ENCODE measurements around the gene STXBP6. TPM values are rescaled to one million over a fixed set of nuclear protein-coding genes. Genes with fewer than 3 reads are reported as not detected.
A peak's percentile ranks its signal among the peaks of the same experiment; 100 is the strongest.

The STXBP6 gene
- total RNA-seq, 2 donors from 2014 or later: 20.1 to 28.3 TPM

DNA sequence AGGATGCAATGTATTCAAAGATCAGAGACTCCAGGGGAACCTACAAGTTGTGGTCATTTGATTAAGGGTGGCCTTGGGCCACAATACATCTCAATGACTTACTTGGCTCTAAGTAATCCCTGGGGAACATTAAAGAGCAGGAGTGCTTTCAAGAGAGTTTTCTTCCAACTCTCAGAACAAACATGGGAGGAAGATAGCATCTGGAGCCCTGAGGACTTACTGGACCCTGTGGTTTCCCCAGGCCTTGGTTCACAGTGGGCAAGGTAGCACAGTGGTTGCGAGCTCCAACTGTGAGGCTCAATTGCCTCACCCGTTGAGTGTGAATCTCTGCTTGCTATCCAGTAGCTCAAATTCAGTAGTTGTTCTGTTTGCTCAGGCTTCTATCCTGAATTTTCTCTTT, 32.4 kb downstream of the STXBP6 start:
- Histone ChIP-seq H3K36me3 (replicated peaks in 1 of 2; ENCODE audit: insufficient read depth in 1 of 2, low read depth in 2 of 2) (no peaks in the 10 kb centered on the region), H3K4me1 (peaks cover 25% of the 10 kb centered on the region), H3K9me3 (no peaks in the 10 kb centered on the region), H3K27me3 (no peaks in the 10 kb centered on the region), H3K4me3 (no peak overlapping the region), H3K27ac (no peak overlapping the region)
- 89 to 95% methylated on average over 2 of the region's 2 CpGs for WGBS, 2 donors
- intact Hi-C loops (cut with DNase I): no loop called here
- TF ChIP-seq POLR2A (IDR thresholded peaks at IDR 0.05): no peak
- TF ChIP-seq, protein P1, sequence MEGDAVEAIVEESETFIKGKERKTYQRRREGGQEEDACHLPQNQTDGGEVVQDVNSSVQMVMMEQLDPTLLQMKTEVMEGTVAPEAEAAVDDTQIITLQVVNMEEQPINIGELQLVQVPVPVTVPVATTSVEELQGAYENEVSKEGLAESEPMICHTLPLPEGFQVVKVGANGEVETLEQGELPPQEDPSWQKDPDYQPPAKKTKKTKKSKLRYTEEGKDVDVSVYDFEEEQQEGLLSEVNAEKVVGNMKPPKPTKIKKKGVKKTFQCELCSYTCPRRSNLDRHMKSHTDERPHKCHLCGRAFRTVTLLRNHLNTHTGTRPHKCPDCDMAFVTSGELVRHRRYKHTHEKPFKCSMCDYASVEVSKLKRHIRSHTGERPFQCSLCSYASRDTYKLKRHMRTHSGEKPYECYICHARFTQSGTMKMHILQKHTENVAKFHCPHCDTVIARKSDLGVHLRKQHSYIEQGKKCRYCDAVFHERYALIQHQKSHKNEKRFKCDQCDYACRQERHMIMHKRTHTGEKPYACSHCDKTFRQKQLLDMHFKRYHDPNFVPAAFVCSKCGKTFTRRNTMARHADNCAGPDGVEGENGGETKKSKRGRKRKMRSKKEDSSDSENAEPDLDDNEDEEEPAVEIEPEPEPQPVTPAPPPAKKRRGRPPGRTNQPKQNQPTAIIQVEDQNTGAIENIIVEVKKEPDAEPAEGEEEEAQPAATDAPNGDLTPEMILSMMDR (IDR thresholded peaks at IDR 0.05): no peak
- ATAC-seq (no peak), DNase-seq (no peak)

DNA sequence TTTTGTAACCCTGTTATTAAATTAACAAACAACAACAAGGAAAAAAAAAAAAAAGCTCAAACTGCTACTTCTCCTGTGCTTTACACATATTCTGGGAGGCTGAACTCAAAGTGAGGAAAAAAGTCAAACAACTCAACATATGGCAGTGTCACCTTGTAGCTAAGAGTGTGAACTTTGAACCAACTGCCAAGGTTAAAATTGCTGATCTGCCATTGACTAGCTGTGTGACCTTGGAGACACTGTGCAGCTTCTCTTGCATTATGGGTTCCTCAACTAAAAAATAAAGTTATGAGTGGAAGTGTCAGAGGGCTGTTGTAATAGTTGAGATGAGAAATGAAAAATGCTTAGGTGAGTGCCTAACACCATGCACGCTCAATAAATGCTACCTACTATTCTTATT, 34.2 kb downstream of the STXBP6 start:
- no peak for DNase-seq
- 85 to 96% methylated on average over 1 of the region's 1 CpG for WGBS, 2 donors
- ATAC-seq: no peak
- Histone ChIP-seq H3K4me1 (peaks cover 33% of the 10 kb centered on the region), H3K27me3 (no peaks in the 10 kb centered on the region), H3K27ac (no peak overlapping the region), H3K9me3 (no peaks in the 10 kb centered on the region), H3K36me3 (replicated peaks in 1 of 2; ENCODE audit: insufficient read depth in 1 of 2, low read depth in 2 of 2) (no peaks in the 10 kb centered on the region), H3K4me3 (no peak overlapping the region)
- TF ChIP-seq, protein P1 (IDR thresholded peaks at IDR 0.05): no peak
- no peak for TF ChIP-seq POLR2A (IDR thresholded peaks at IDR 0.05)
- intact Hi-C loops (cut with DNase I): no loop called here

DNA sequence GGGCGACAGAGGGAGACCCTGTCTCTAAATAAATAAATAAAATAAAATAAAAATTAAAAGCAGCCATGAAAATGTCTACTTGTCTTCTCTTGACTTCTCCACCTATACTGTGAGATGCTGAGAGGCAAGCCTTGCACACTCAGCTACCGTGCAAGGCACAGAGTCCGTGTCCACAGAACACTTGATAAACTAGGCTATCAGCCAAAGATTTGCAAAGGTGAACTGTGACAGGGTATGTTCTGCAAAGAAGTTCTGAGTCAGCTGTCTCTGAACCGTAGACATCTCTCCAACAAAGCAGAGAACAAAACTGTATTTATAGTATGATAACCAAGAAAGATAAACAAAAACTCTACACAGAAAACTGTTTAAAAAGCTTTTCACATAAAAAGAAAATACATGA, 35.5 kb downstream of the STXBP6 start:
- DNase-seq: peak in 1 of 4 donors; percentile 10
- no peak overlapping the region for H3K4me3 ChIP-seq
- H3K9me3 ChIP-seq: no peaks in the 10 kb centered on the region
- no peaks in the 10 kb centered on the region for H3K36me3 ChIP-seq (replicated peaks in 1 of 2; ENCODE audit: insufficient read depth in 1 of 2, low read depth in 2 of 2)
- peaks cover 45% of the 10 kb centered on the region for H3K4me1 ChIP-seq
- peak; percentile 35 for ATAC-seq
- 35 to 36% methylated on average over 4 of the region's 4 CpGs for WGBS, 2 donors
- no peaks in the 10 kb centered on the region for H3K27me3 ChIP-seq
- intact Hi-C loops (cut with DNase I): no loop called here
- no peak overlapping the region for H3K27ac ChIP-seq
- TF ChIP-seq POLR2A (IDR thresholded peaks at IDR 0.05): no peak
- TF ChIP-seq, protein P1 (IDR thresholded peaks at IDR 0.05): no peak

GRCh38 chr14:25011095-25011494, 38.9 kb downstream of the STXBP6 start:
- WGBS, 2 donors: 16 to 18% methylated on average over 1 of the region's 1 CpG

GRCh38 chr14:25010471-25010870, 39.5 kb downstream of the STXBP6 start:
- DNase-seq (no peak), ATAC-seq (no peak)
- WGBS, 2 donors: 90 to 91% methylated on average over 3 of the region's 3 CpGs
- peaks cover 64% of the 10 kb centered on the region for H3K4me1 ChIP-seq
- H3K27me3 ChIP-seq: no peaks in the 10 kb centered on the region
- H3K4me3 ChIP-seq: no peak overlapping the region
- peak overlapping the region in 1 of 4 donors; percentile 33 for H3K27ac ChIP-seq
- no peaks in the 10 kb centered on the region for H3K9me3 ChIP-seq
- intact Hi-C loops (cut with DNase I): no loop called here
- TF ChIP-seq, protein P1 (IDR thresholded peaks at IDR 0.05): no peak
- no peak for TF ChIP-seq POLR2A (IDR thresholded peaks at IDR 0.05)
- no peaks in the 10 kb centered on the region for H3K36me3 ChIP-seq (replicated peaks in 1 of 2; ENCODE audit: insufficient read depth in 1 of 2, low read depth in 2 of 2)

More at GRCh38 chr14:25011095-25011494, 38.9 kb downstream of the STXBP6 start:
- TF ChIP-seq POLR2A (IDR thresholded peaks at IDR 0.05): no peak
- TF ChIP-seq, protein P1 (IDR thresholded peaks at IDR 0.05): no peak
- Histone ChIP-seq H3K4me1 (peaks cover 67% of the 10 kb centered on the region), H3K36me3 (replicated peaks in 1 of 2; ENCODE audit: insufficient read depth in 1 of 2, low read depth in 2 of 2) (no peaks in the 10 kb centered on the region), H3K27me3 (no peaks in the 10 kb centered on the region), H3K4me3 (no peak overlapping the region), H3K9me3 (no peaks in the 10 kb centered on the region), H3K27ac (peak overlapping the region in 1 of 4 donors; percentile 33)
- intact Hi-C loops (cut with DNase I): no loop called here
- ATAC-seq (no peak), DNase-seq (no peak)

Measured in body of pancreas (tissue), 4 donors.